ENCODE results near the gene CELSR1. TPM values are rescaled to one million over a fixed set of nuclear protein-coding genes. Genes with fewer than 3 reads are reported as not detected.

Gene CELSR1
- total RNA-seq, 2 experiments from 2014 or later: 3.7 to 5.2 TPM

DNA sequence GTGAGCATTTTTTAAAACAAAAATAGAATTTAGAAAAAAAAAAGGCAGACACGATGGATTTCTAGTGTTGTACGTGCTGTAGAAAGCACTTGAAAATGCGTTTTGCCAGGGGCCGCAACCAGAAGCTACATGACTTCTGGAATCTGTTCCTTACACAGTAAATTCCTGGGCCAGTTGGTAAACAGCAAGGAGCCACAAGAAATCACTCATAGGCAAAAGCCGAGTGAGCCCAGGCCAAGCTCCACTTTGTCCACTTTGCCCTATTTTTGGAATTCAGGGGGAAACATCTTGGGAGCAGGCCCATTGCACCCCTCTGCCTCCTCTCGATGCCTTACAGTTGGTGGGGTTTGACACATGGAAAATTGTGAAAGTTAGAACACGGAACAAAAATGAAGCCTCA is 4.1 kb upstream of the CELSR1 start:
- BruUV-seq (replicated peaks): no TSS peak
- ChIA-PET CTCF (ENCODE audit: unreplicated experiment) (interaction anchor here (1.1 kb wide), 1 partner anchor 174 kb away, joined by 7 read pairs; no protein-coding TSS in a partner anchor), POLR2A (no interaction called here)
- TF ChIP-seq, protein P1, sequence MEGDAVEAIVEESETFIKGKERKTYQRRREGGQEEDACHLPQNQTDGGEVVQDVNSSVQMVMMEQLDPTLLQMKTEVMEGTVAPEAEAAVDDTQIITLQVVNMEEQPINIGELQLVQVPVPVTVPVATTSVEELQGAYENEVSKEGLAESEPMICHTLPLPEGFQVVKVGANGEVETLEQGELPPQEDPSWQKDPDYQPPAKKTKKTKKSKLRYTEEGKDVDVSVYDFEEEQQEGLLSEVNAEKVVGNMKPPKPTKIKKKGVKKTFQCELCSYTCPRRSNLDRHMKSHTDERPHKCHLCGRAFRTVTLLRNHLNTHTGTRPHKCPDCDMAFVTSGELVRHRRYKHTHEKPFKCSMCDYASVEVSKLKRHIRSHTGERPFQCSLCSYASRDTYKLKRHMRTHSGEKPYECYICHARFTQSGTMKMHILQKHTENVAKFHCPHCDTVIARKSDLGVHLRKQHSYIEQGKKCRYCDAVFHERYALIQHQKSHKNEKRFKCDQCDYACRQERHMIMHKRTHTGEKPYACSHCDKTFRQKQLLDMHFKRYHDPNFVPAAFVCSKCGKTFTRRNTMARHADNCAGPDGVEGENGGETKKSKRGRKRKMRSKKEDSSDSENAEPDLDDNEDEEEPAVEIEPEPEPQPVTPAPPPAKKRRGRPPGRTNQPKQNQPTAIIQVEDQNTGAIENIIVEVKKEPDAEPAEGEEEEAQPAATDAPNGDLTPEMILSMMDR (conservative IDR thresholded peaks at IDR 0.05; ENCODE audit: low read length): no peak
- no peak for TF ChIP-seq EZH2phosphoT487 (IDR thresholded peaks at IDR 0.05; ENCODE audit: borderline replicate concordance, low read depth, low read length)
- H2AFZ ChIP-seq (ENCODE audit: low read length): no peak overlapping the region
- no peaks in the 10 kb centered on the region for H3K79me2 ChIP-seq (ENCODE audit: insufficient read depth, low read depth, low read length)
- no peaks in the 10 kb centered on the region for H3K9me2 ChIP-seq (ENCODE audit: insufficient read depth, low read length)
- intact Hi-C loops (cut with micrococcal nuclease; ENCODE audit: unreplicated experiment): no loop called here
- no peak for DNase-seq (ENCODE audit: low spot score)
- H3K4me3 ChIP-seq (ENCODE audit: low read depth, low read length, poor library complexity, severe bottlenecking): no peak overlapping the region
- no peaks in the 10 kb centered on the region for H3K36me3 ChIP-seq (ENCODE audit: insufficient read depth, low read length)
- H3K4me1 ChIP-seq (ENCODE audit: insufficient read depth, low read length, poor library complexity, severe bottlenecking): no peaks in the 10 kb centered on the region
- H3K27ac ChIP-seq (ENCODE audit: low read depth, low read length, poor library complexity, severe bottlenecking): no peak overlapping the region
- no peaks in the 10 kb centered on the region for H4K20me1 ChIP-seq (ENCODE audit: insufficient read depth, low read length)
- no peak overlapping the region for H3K4me2 ChIP-seq (ENCODE audit: low read length)
- no peaks in the 10 kb centered on the region for H3K9me3 ChIP-seq (ENCODE audit: low read length)

- H3K4me3 ChIP-seq (ENCODE audit: low read depth, low read length, poor library complexity, severe bottlenecking): no peak overlapping the region
- ChIA-PET CTCF (ENCODE audit: unreplicated experiment) (no interaction called here), POLR2A (no interaction called here)
- H3K79me2 ChIP-seq (ENCODE audit: insufficient read depth, low read depth, low read length): no peaks in the 10 kb centered on the region
- no peaks in the 10 kb centered on the region for H4K20me1 ChIP-seq (ENCODE audit: insufficient read depth, low read length)
- no peak overlapping the region for H3K4me2 ChIP-seq (ENCODE audit: low read length)
- H3K9me3 ChIP-seq (ENCODE audit: low read length): no peaks in the 10 kb centered on the region
- no peaks in the 10 kb centered on the region for H3K36me3 ChIP-seq (ENCODE audit: insufficient read depth, low read length)
- no TSS peak for BruUV-seq (replicated peaks)
- TF ChIP-seq, protein P1 (conservative IDR thresholded peaks at IDR 0.05; ENCODE audit: low read length): no peak
- no peak for TF ChIP-seq EZH2phosphoT487 (IDR thresholded peaks at IDR 0.05; ENCODE audit: borderline replicate concordance, low read depth, low read length)
- no peaks in the 10 kb centered on the region for H3K9me2 ChIP-seq (ENCODE audit: insufficient read depth, low read length)
- no peak overlapping the region for H2AFZ ChIP-seq (ENCODE audit: low read length)
- DNase-seq (ENCODE audit: low spot score): no peak
- H3K27ac ChIP-seq (ENCODE audit: low read depth, low read length, poor library complexity, severe bottlenecking): no peak overlapping the region
- no peaks in the 10 kb centered on the region for H3K4me1 ChIP-seq (ENCODE audit: insufficient read depth, low read length, poor library complexity, severe bottlenecking)
- intact Hi-C loops (cut with micrococcal nuclease; ENCODE audit: unreplicated experiment): no loop called here
Measured at GRCh38 chr22:46540874-46541273, 3.5 kb upstream of the CELSR1 start.

DNA sequence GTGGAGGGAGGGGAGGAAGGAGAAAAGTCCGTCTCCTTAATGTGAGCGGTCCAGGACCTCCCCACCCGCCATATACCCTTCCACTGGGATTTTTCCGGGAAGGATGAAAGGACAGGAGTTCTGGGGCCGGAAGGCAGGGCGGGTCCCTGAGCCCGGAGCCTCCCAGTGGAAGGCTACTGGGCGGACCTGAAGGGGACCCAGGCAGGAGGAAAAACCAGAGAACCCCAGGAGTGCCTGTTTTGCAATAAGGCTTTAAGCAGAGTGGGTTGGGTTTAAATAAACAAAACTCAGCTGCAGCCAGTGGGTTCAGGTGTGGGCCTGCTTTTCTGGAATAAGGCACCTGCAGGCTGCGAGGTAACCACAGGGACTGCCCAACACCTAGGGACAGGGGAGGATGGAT is 1.7 kb upstream of the CELSR1 start:
- Histone ChIP-seq H2AFZ (ENCODE audit: low read length) (no peak overlapping the region), H3K4me2 (ENCODE audit: low read length) (no peak overlapping the region)
- CTCF ChIA-PET (ENCODE audit: unreplicated experiment): no interaction called here

More for the DNA sequence above, 1.7 kb upstream of the CELSR1 start:
- TF ChIP-seq EZH2phosphoT487 (IDR thresholded peaks at IDR 0.05; ENCODE audit: borderline replicate concordance, low read depth, low read length): no peak
- TF ChIP-seq, protein P1 (conservative IDR thresholded peaks at IDR 0.05; ENCODE audit: low read length): no peak
- H3K79me2 ChIP-seq (ENCODE audit: insufficient read depth, low read depth, low read length): no peaks in the 10 kb centered on the region
- H3K4me3 ChIP-seq (ENCODE audit: low read depth, low read length, poor library complexity, severe bottlenecking): no peak overlapping the region
- no peak overlapping the region for H3K27ac ChIP-seq (ENCODE audit: low read depth, low read length, poor library complexity, severe bottlenecking)
- intact Hi-C loops (cut with micrococcal nuclease; ENCODE audit: unreplicated experiment): no loop called here
- H3K36me3 ChIP-seq (ENCODE audit: insufficient read depth, low read length): no peaks in the 10 kb centered on the region
- no peaks in the 10 kb centered on the region for H3K9me2 ChIP-seq (ENCODE audit: insufficient read depth, low read length)
- POLR2A ChIA-PET: no interaction called here
- no peaks in the 10 kb centered on the region for H4K20me1 ChIP-seq (ENCODE audit: insufficient read depth, low read length)
- BruUV-seq (replicated peaks): no TSS peak
- H3K4me1 ChIP-seq (ENCODE audit: insufficient read depth, low read length, poor library complexity, severe bottlenecking): no peaks in the 10 kb centered on the region
- no peaks in the 10 kb centered on the region for H3K9me3 ChIP-seq (ENCODE audit: low read length)
- DNase-seq (ENCODE audit: low spot score): no peak

All from OCI-LY7 (cell line).